K562 (cell line): ENCODE results near the gene PPP2R3B. TPM values are rescaled to one million over a fixed set of nuclear protein-coding genes. Genes with fewer than 3 reads are reported as not detected.
"Not testable (repeated sequence)": the region's sequence is repeated elsewhere in the genome, so short reads cannot be mapped to it uniquely, and the experiment has no call there.

Experiments used
- ATAC-seq: fragments of 200-7000 bp; cut with Tn5 transposase; 3 replicates; pipeline ENCODE4 v1.9.1; 2020; ENCODE audit warnings: moderate library complexity
- BruUV-seq: library from RNA; stranded (reverse); fragments of 400-500 nt; replicated peaks from 2 replicates; lab custom pipeline; 2021; lab: Mats Ljungman, UMichigan
- CTCF ChIA-PET: fragments of 300-600 bp; formaldehyde crosslinking; extraction: SDS; loops from one replicate; lab custom pipeline; 2021; ENCODE audit warnings: low intra/inter-chr PET ratio; lab: Yijun Ruan, JAX
- POLR2A ChIA-PET: fragments of 300-600, 350-650 bp; sonication (Branson Sonifier 250); formaldehyde crosslinking; extraction: SDS; loops from one replicate; lab custom pipeline; 2021; ENCODE audit warnings: antibody characterized with exemption, inconsistent platforms; lab: Yijun Ruan, JAX
- DNase-seq, 4 experiments: peaks; one replicate each; pipeline versions ENCODE4 v3.0.0 to v3.0.0-alpha.2; 2011 to 2018; ENCODE audit warnings: low spot score in 3 of 4, mixed read lengths in 3 of 4; ENCODE audit errors: extremely low read depth in 1 of 4
- FAIRE-seq: peaks from 2 replicates; lab custom pipeline; 2011; peaks lifted over from hg19 to GRCh38; lab: Jason Lieb, UNC
- H2AFZ ChIP-seq: 2 replicates; pipeline ENCODE4 v1.6.0; 2011; ENCODE audit warnings: low read depth, low read length, control low read depth, inconsistent platforms
- H3K27ac ChIP-seq: fragments of 200-600 bp; 3 replicates; pipeline ENCODE4 v1.8.0; 2011; ENCODE audit warnings: low read depth, mild to moderate bottlenecking, control low read depth, inconsistent platforms, low read length, moderate library complexity, mixed read lengths; ENCODE audit errors: extremely low read depth
- H3K27me3 ChIP-seq, 2 experiments: fragments of 300-600 bp in 1 of 2; 2 replicates in 1 of 2; 3 replicates in 1 of 2; pipeline versions ENCODE4 v1.6.0 to v1.8.0; 2011; ENCODE audit warnings: inconsistent platforms in 2 of 2, low read length in 2 of 2, mild to moderate bottlenecking in 1 of 2, mixed read lengths in 1 of 2, moderate library complexity in 1 of 2; ENCODE audit not compliant: control insufficient read depth in 2 of 2, insufficient read depth in 2 of 2
- H3K36me3 ChIP-seq: fragments of 300-600 bp; 3 replicates; pipeline ENCODE4 v1.8.0; 2011; ENCODE audit warnings: mild to moderate bottlenecking, low read length, inconsistent platforms; ENCODE audit not compliant: control insufficient read depth, insufficient read depth
- H3K4me1 ChIP-seq, 2 experiments: fragments of 200-600 bp in 1 of 2; replicated peaks in 1 of 2; 2 replicates in 1 of 2; 3 replicates in 1 of 2; pipeline versions ENCODE4 v1.5.1 to v1.8.0; 2011; ENCODE audit warnings: inconsistent platforms in 2 of 2, low read length in 2 of 2, mild to moderate bottlenecking in 1 of 2, mixed read lengths in 1 of 2, moderate library complexity in 1 of 2; ENCODE audit not compliant: control insufficient read depth in 2 of 2, insufficient read depth in 2 of 2
- H3K4me2 ChIP-seq: 2 replicates; pipeline ENCODE4 v1.6.1; 2011; ENCODE audit warnings: low read length, control low read depth, inconsistent platforms, mixed read lengths; ENCODE audit not compliant: insufficient read depth
- H3K4me3 ChIP-seq: fragments of 200-600 bp; sonication (generic), shearing (Covaris generic); 2 replicates; pipeline ENCODE4 v1.5.1; 2016; ENCODE audit warnings: control low read depth, inconsistent platforms
- H3K79me2 ChIP-seq: fragments of 200-600 bp; 3 replicates; pipeline ENCODE4 v1.8.0; 2011; ENCODE audit warnings: low read length, inconsistent platforms; ENCODE audit not compliant: control insufficient read depth, insufficient read depth
- H3K9ac ChIP-seq, 2 experiments: 2 replicates each; pipeline versions ENCODE4 v1.6.0 to v1.6.1; 2011; ENCODE audit warnings: low read depth in 2 of 2, low read length in 2 of 2, control low read depth in 1 of 2, inconsistent platforms in 1 of 2, mild to moderate bottlenecking in 1 of 2, mixed read lengths in 1 of 2; ENCODE audit not compliant: insufficient read depth in 1 of 2
- H3K9me1 ChIP-seq: one replicate; pipeline ENCODE4 v1.6.0; 2011; ENCODE audit warnings: inconsistent platforms, mild to moderate bottlenecking, low read length, moderate library complexity; ENCODE audit not compliant: control insufficient read depth, insufficient read depth
- H3K9me3 ChIP-seq: replicated peaks from 2 replicates; pipeline ENCODE4 v1.5.1; 2011; ENCODE audit warnings: low read depth, low read length, inconsistent platforms; ENCODE audit not compliant: control insufficient read depth, insufficient read depth
- H4K20me1 ChIP-seq: replicated peaks from 2 replicates; pipeline ENCODE4 v1.6.1; 2011; ENCODE audit warnings: low read length, inconsistent platforms, mixed read lengths; ENCODE audit not compliant: control insufficient read depth, insufficient read depth
- ZNF764 ChIP-seq: fragments of 250-450 bp; sonication (Bioruptor Pico); IDR thresholded peaks from 2 replicates; pipeline ENCODE4 v1.4.0; 2020; ENCODE audit warnings: low read depth, mild to moderate bottlenecking, moderate library complexity
- WGBS: fragments of 100-300 bp; shearing (Covaris generic); methylation state at CpG from one replicate; pipeline ENCODE4 v1.1.6; 2016; ENCODE audit warnings: low coverage, mixed read lengths; ENCODE audit not compliant: insufficient coverage; ENCODE audit errors: missing lambda C conversion rate; 5-methylcytosine and 5-hydroxymethylcytosine counted together
- in situ Hi-C: fragments of 300-500 bp; cut with MboI; formaldehyde crosslinking; loops from 4 replicates; pipeline ENCODE4 v1.15.0; 2018; ENCODE audit warnings: inconsistent platforms, mixed read lengths
- intact Hi-C: fragments of 100-400 bp; cut with micrococcal nuclease; formaldehyde crosslinking; loops from 2 replicates; pipeline ENCODE4 v1.14.2; 2022
- polyA plus RNA-seq, 8 experiments: library from polyadenylated mRNA; depleted of rRNA in 4 of 8; stranded (reverse) in 5 of 8; unstranded in 3 of 8; fragments of >200 nt; fragmentation: Nextera tagmentation in 2 of 8; fragmentation: Illumina TruSeq in 1 of 8; extraction: Ambion mirVana in 2 of 8; extraction: Trizol in 1 of 8; gene quantifications; 2 replicates each; pipeline versions ENCODE4 v1.2.1 to v1.2.3, GENCODE V29; 2011 to 2014; ENCODE audit warnings: inconsistent platforms in 1 of 8, missing spikeins in 1 of 8
- total RNA-seq, 7 experiments: library from RNA; depleted of rRNA in 6 of 7; stranded (reverse); fragments of >200 nt in 6 of 7; fragmentation: Illumina TruSeq in 2 of 7; extraction: Trizol in 2 of 7; gene quantifications; 2 replicates each; pipeline versions ENCODE4 v1.2.1 to v1.2.3, GENCODE V29; 2011 to 2021; ENCODE audit warnings: low replicate concordance in 1 of 7

Gene PPP2R3B
- total and polyA plus RNA-seq, 9 of the 15 experiments (the other 6 are each of a cell fraction or from before 2014, with no cell fraction given): 0.04 to 18.2 (median 8.2) TPM; not detected in 1

DNA sequence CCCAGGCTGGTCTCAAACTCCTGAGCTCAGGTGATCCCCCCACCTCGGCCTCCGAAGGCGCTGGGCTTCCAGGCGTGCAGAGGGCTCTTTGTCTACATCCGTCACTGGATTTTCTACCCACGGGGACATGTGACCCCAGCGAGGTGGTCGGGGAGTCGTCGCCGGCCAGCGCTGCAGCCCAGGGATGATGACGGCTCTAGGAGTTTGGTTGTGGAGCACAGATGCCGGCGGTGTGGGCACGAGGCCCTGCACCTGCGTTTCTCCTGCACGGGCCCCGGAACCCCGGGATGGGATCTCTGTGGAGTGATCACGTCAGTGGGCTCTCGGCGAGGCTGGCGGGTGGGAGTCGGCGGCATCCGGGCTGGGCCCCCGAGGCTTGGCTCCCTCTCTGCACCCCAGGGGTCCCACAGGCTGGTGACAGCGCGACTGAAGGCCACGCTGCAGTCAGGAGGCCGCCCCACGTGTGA lies 59.0 kb downstream of the PPP2R3B start (continued):
- no peak for TF ChIP-seq ZNF764 (CRISPR knock-in tag)

DNA sequence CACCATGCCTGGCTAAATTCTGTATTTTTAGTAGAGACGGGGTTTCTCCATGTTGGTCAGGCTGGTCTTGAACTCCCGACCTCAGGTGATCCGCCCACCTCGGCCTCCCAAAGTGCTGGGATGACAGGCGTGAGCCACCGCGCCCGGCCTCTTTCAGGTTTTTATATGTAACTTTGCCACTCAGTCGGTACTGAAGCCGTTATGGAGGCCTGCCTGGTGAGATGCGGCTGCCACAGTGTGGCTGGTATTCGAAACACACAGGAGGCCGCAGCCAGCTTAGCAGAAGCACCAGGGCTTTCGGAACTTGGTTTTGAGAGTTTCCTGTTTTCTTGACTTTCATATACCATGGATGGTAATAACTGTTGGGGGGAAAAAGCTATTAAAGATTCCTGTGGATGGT lies 62.0 kb downstream of the PPP2R3B start:
- H3K27me3 ChIP-seq, ATAC-seq, CTCF ChIA-PET, H3K36me3 ChIP-seq, H3K9ac ChIP-seq, H3K4me2 ChIP-seq, H3K27ac ChIP-seq, DNase-seq, POLR2A ChIA-PET, H2AFZ ChIP-seq, H3K9me3 ChIP-seq, H3K4me3 ChIP-seq, FAIRE-seq, H3K9me1 ChIP-seq, in situ Hi-C loops, H4K20me1 ChIP-seq, BruUV-seq: not testable (repeated sequence)
- WGBS: 61% methylated on average over 8 of the region's 14 CpGs
- peaks cover 5 to 16% of the 10 kb centered on the region in 2 experiments; a peak in 4 of 5 replicates for H3K4me1 ChIP-seq
- H3K79me2 ChIP-seq: peaks cover 12% of the 10 kb centered on the region; the same call in 2 of the 3 replicates
- intact Hi-C loops: loop anchor here (10.0 kb wide), 1 partner anchor 60 kb away; the partner anchor contains the start of gene PPP2R3B
